HepG2 (cell line): Measurements from ENCODE around the gene PALM. TPM values are rescaled to one million over a fixed set of nuclear protein-coding genes. Genes with fewer than 3 reads are reported as not detected.

Experiments used
- DNMT1 ChIP-seq: sonication (generic); formaldehyde crosslinking; IDR thresholded peaks from 2 replicates; pipeline ENCODE4 v1.5.1; 2020; ENCODE audit warnings: mild to moderate bottlenecking, missing genetic modification reagents
- FOSL2 ChIP-seq: sonication (generic); formaldehyde crosslinking; IDR thresholded peaks from 2 replicates; pipeline ENCODE4 v1.4.0; 2020; ENCODE audit warnings: missing genetic modification reagents
- FOXO1 ChIP-seq: sonication (generic); formaldehyde crosslinking; IDR thresholded peaks from 2 replicates; pipeline ENCODE4 v1.4.0; 2020; ENCODE audit warnings: missing genetic modification reagents
- GLI4 ChIP-seq: sonication (generic); formaldehyde crosslinking; IDR thresholded peaks from 2 replicates; pipeline ENCODE4 v1.5.1; 2020; ENCODE audit warnings: missing genetic modification reagents, mild to moderate bottlenecking, moderate library complexity, borderline replicate concordance
- HHEX ChIP-seq: IDR thresholded peaks from 2 replicates; pipeline ENCODE4 v1.6.1; 2016; ENCODE audit warnings: control low read depth
- NFYB ChIP-seq: sonication (generic); formaldehyde crosslinking; IDR thresholded peaks from 2 replicates; pipeline ENCODE4 v1.4.0; 2020; ENCODE audit warnings: missing genetic modification reagents
- ZNF558 ChIP-seq: sonication (generic); formaldehyde crosslinking; IDR thresholded peaks from 2 replicates; pipeline ENCODE4 v1.9.0; 2022; ENCODE audit warnings: mild to moderate bottlenecking, missing genetic modification reagents, borderline replicate concordance
- ZNF7 ChIP-seq: IDR thresholded peaks from 2 replicates; pipeline ENCODE4 v1.6.1; 2016; ENCODE audit warnings: missing biosample characterization, missing genetic modification reagents
- ZNF883 ChIP-seq: sonication (generic); formaldehyde crosslinking; IDR thresholded peaks from 2 replicates; pipeline ENCODE4 v1.5.1; 2020; ENCODE audit warnings: mild to moderate bottlenecking, missing genetic modification reagents; ENCODE audit errors: not compliant biosample characterization
- polyA plus RNA-seq, 8 experiments: library from polyadenylated mRNA; depleted of rRNA in 3 of 8; stranded (reverse) in 7 of 8; unstranded in 1 of 8; fragments of >200 nt; fragmentation: Illumina TruSeq in 4 of 8; extraction: Trizol in 4 of 8; gene quantifications; 2 replicates each; pipeline versions ENCODE4 v1.2.1 to v1.2.3, GENCODE V29; 2011 to 2016; ENCODE audit warnings: low read depth in 4 of 8, missing spikeins in 1 of 8, mixed read lengths in 1 of 8; ENCODE audit not compliant: insufficient read depth in 1 of 8
- total RNA-seq, 5 experiments: library from RNA; depleted of rRNA; stranded (reverse); fragments of >200 nt; fragmentation: Illumina TruSeq; extraction: Trizol; gene quantifications; 2 replicates each; pipeline ENCODE4 v1.2.3, GENCODE V29; 2016; ENCODE audit warnings: low read depth in 1 of 5
- TF ChIP-seq, protein P1 (sequence below): sonication (generic); formaldehyde crosslinking; IDR thresholded peaks from 2 replicates; pipeline ENCODE4 v1.5.0; 2020; ENCODE audit warnings: mild to moderate bottlenecking, missing genetic modification reagents
- TF ChIP-seq, protein P2 (sequence below): sonication (generic); formaldehyde crosslinking; IDR thresholded peaks from 2 replicates; pipeline ENCODE4 v1.4.0; 2020; ENCODE audit warnings: mild to moderate bottlenecking, missing genetic modification reagents
- TF ChIP-seq, protein P3 (sequence below): fragments of 450-650 bp; IDR thresholded peaks from 2 replicates; pipeline ENCODE4 v1.6.1; 2017
- TF ChIP-seq, protein P4 (sequence below): sonication (generic); formaldehyde crosslinking; IDR thresholded peaks from 2 replicates; pipeline ENCODE4 v1.4.0; 2020; ENCODE audit warnings: missing genetic modification reagents, borderline replicate concordance
- TF ChIP-seq, protein P5 (sequence below): sonication (generic); formaldehyde crosslinking; IDR thresholded peaks from 2 replicates; pipeline ENCODE4 v1.4.0; 2020; ENCODE audit warnings: missing genetic modification reagents
- TF ChIP-seq, protein P6 (sequence below): sonication (generic); formaldehyde crosslinking; IDR thresholded peaks from 2 replicates; pipeline ENCODE4 v1.5.1; 2020; ENCODE audit warnings: missing genetic modification reagents, mild to moderate bottlenecking, borderline replicate concordance
- TF ChIP-seq, protein P7 (sequence below): sonication (generic); formaldehyde crosslinking; IDR thresholded peaks from 2 replicates; pipeline ENCODE4 v1.9.0; 2022; ENCODE audit warnings: low read depth, missing genetic modification reagents

The PALM gene
- total and polyA plus RNA-seq, 2 of the 13 experiments (the other 11 are each of a cell fraction or from before 2014, with no cell fraction given): 4.0 to 9.7 TPM

DNA sequence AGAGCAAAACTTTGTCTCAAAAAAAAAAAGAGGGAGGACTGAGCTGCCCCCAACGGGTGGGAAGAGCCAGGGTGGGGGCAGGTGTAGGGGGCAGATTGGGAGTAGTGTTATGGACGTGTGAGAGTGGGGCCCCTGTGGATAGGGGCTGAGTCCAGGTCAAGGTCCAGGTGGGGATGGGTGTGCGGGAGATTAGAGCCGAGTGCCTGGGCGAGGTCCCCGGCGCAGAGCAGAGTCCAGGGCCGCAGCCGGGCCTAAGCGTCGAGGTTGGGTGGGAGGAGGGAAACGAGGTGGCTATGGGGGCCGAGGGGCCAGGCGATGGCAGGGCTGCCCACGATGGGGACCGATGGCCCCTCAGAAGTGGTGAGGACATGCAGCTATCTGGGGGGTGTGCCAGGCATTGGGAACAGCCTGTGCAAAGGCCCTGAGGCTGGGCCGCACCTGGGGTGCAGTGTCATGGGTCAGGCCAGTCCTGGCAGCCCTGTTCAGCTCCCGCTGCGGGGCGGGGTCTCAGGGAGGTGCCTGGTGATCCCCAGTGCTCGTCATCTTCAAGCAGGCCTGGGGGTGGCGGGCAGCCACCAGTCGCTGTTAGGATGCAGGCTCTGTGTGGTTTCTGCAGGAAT is 29.9 kb downstream of the PALM start (continued):
- TF ChIP-seq, protein P1, sequence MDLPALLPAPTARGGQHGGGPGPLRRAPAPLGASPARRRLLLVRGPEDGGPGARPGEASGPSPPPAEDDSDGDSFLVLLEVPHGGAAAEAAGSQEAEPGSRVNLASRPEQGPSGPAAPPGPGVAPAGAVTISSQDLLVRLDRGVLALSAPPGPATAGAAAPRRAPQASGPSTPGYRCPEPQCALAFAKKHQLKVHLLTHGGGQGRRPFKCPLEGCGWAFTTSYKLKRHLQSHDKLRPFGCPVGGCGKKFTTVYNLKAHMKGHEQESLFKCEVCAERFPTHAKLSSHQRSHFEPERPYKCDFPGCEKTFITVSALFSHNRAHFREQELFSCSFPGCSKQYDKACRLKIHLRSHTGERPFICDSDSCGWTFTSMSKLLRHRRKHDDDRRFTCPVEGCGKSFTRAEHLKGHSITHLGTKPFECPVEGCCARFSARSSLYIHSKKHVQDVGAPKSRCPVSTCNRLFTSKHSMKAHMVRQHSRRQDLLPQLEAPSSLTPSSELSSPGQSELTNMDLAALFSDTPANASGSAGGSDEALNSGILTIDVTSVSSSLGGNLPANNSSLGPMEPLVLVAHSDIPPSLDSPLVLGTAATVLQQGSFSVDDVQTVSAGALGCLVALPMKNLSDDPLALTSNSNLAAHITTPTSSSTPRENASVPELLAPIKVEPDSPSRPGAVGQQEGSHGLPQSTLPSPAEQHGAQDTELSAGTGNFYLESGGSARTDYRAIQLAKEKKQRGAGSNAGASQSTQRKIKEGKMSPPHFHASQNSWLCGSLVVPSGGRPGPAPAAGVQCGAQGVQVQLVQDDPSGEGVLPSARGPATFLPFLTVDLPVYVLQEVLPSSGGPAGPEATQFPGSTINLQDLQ (CRISPR knock-in tag): peak; percentile 32; the same call in 1 of the 2 replicates
- no peak for TF ChIP-seq NFYB (CRISPR knock-in tag)
- no peak for TF ChIP-seq ZNF7 (CRISPR knock-in tag)
- TF ChIP-seq, protein P2, sequence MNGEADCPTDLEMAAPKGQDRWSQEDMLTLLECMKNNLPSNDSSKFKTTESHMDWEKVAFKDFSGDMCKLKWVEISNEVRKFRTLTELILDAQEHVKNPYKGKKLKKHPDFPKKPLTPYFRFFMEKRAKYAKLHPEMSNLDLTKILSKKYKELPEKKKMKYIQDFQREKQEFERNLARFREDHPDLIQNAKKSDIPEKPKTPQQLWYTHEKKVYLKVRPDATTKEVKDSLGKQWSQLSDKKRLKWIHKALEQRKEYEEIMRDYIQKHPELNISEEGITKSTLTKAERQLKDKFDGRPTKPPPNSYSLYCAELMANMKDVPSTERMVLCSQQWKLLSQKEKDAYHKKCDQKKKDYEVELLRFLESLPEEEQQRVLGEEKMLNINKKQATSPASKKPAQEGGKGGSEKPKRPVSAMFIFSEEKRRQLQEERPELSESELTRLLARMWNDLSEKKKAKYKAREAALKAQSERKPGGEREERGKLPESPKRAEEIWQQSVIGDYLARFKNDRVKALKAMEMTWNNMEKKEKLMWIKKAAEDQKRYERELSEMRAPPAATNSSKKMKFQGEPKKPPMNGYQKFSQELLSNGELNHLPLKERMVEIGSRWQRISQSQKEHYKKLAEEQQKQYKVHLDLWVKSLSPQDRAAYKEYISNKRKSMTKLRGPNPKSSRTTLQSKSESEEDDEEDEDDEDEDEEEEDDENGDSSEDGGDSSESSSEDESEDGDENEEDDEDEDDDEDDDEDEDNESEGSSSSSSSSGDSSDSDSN (CRISPR knock-in tag): peak; percentile 70; the same call in 1 of the 2 replicates
- TF ChIP-seq HHEX: peak; percentile 46
- no peak for TF ChIP-seq ZNF558 (CRISPR knock-in tag)
- TF ChIP-seq, protein P3, sequence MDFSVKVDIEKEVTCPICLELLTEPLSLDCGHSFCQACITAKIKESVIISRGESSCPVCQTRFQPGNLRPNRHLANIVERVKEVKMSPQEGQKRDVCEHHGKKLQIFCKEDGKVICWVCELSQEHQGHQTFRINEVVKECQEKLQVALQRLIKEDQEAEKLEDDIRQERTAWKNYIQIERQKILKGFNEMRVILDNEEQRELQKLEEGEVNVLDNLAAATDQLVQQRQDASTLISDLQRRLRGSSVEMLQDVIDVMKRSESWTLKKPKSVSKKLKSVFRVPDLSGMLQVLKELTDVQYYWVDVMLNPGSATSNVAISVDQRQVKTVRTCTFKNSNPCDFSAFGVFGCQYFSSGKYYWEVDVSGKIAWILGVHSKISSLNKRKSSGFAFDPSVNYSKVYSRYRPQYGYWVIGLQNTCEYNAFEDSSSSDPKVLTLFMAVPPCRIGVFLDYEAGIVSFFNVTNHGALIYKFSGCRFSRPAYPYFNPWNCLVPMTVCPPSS: no peak
- TF ChIP-seq, protein P4, sequence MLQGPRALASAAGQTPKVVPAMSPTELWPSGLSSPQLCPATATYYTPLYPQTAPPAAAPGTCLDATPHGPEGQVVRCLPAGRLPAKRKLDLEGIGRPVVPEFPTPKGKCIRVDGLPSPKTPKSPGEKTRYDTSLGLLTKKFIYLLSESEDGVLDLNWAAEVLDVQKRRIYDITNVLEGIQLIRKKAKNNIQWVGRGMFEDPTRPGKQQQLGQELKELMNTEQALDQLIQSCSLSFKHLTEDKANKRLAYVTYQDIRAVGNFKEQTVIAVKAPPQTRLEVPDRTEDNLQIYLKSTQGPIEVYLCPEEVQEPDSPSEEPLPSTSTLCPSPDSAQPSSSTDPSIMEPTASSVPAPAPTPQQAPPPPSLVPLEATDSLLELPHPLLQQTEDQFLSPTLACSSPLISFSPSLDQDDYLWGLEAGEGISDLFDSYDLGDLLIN (CRISPR knock-in tag): no peak
- TF ChIP-seq, protein P5, sequence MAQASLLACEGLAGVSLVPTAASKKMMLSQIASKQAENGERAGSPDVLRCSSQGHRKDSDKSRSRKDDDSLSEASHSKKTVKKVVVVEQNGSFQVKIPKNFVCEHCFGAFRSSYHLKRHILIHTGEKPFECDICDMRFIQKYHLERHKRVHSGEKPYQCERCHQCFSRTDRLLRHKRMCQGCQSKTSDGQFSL (CRISPR knock-in tag): peak; percentile 40
- TF ChIP-seq, protein P6, sequence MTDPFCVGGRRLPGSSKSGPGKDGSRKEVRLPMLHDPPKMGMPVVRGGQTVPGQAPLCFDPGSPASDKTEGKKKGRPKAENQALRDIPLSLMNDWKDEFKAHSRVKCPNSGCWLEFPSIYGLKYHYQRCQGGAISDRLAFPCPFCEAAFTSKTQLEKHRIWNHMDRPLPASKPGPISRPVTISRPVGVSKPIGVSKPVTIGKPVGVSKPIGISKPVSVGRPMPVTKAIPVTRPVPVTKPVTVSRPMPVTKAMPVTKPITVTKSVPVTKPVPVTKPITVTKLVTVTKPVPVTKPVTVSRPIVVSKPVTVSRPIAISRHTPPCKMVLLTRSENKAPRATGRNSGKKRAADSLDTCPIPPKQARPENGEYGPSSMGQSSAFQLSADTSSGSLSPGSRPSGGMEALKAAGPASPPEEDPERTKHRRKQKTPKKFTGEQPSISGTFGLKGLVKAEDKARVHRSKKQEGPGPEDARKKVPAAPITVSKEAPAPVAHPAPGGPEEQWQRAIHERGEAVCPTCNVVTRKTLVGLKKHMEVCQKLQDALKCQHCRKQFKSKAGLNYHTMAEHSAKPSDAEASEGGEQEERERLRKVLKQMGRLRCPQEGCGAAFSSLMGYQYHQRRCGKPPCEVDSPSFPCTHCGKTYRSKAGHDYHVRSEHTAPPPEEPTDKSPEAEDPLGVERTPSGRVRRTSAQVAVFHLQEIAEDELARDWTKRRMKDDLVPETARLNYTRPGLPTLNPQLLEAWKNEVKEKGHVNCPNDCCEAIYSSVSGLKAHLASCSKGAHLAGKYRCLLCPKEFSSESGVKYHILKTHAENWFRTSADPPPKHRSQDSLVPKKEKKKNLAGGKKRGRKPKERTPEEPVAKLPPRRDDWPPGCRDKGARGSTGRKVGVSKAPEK (CRISPR knock-in tag): no peak
- no peak for TF ChIP-seq DNMT1 (CRISPR knock-in tag)
- peak; percentile 86 for TF ChIP-seq FOXO1 (CRISPR knock-in tag)
- TF ChIP-seq GLI4 (CRISPR knock-in tag): no peak
- TF ChIP-seq, protein P7, sequence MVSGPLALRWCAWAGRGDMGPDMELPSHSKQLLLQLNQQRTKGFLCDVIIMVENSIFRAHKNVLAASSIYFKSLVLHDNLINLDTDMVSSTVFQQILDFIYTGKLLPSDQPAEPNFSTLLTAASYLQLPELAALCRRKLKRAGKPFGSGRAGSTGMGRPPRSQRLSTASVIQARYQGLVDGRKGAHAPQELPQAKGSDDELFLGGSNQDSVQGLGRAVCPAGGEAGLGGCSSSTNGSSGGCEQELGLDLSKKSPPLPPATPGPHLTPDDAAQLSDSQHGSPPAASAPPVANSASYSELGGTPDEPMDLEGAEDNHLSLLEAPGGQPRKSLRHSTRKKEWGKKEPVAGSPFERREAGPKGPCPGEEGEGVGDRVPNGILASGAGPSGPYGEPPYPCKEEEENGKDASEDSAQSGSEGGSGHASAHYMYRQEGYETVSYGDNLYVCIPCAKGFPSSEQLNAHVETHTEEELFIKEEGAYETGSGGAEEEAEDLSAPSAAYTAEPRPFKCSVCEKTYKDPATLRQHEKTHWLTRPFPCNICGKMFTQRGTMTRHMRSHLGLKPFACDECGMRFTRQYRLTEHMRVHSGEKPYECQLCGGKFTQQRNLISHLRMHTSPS (CRISPR knock-in tag): peak; percentile 86
- peak; percentile 58 for TF ChIP-seq FOSL2 (CRISPR knock-in tag)
- TF ChIP-seq ZNF883 (CRISPR knock-in tag): no peak
